CD4-positive, alpha-beta T cell treated with Interleukin-17A for 4 hours (primary cell): ENCODE measurements around the gene ZNF410.
"Not testable (repeated sequence)": the region's sequence is repeated elsewhere in the genome, so short reads cannot be mapped to it uniquely, and the experiment has no call there.

Experiments used
- DNase-seq: peaks from one replicate; pipeline ENCODE4 v3.0.0-alpha.2; 2020; ENCODE audit warnings: mixed read lengths

The ZNF410 gene

GRCh38 chr14:73886449-73887317 is at the start of gene ZNF410:
TSS of gene ZNF410 (plus strand) at chr14:73886859. CDS start at chr14:73892176, 5,317 bp downstream.
- DNase-seq: peak; percentile 86

GRCh38 chr14:73838293-73839034 is 48.2 kb upstream of the ZNF410 start:
- DNase-seq: not testable (repeated sequence)

DNA sequence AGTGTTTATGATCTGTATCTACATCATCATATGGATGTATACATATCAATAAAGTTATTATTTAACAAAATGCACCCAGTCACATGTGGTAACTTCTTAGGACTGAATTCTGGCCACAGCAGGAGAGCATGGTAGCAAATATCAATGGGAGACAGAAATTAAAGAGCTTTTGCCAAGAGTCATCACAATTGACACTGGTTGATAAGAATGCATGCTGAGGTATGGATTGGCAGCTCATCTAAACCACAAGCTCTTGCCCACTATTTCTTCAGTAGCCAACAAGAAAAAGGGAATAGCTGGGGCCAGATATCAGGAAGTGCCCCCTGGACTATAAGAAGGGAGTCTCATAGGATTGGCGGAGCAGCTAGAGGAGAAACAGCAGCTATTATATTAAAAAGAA is 44.5 kb upstream of the ZNF410 start:
- DNase-seq: no peak

DNA sequence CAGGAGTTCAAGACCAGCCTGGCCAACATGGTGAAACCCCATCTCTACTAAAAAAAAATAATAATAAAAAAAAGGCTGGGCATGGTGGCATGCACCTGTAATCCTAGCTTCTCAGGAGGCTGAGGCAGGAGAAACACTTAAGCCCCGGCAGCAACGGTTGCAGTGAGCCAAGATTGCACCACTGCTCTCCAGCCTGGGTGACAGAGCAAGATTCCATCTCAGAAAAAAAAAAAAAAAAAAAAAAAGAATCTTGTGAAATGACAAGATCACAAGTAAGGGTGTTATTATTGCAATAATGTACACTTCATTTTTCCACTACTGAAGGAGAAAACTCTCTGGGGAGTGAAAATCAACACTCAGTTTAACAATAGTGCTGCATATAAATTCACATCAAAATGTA is 43.8 kb upstream of the ZNF410 start:
- DNase-seq: no peak

- no peak for DNase-seq
These were observed 43.4 kb upstream of the ZNF410 start for GRCh38 chr14:73843296-73843695.

GRCh38 chr14:73846947-73847346 is 39.7 kb upstream of the ZNF410 start:
- no peak for DNase-seq

DNA sequence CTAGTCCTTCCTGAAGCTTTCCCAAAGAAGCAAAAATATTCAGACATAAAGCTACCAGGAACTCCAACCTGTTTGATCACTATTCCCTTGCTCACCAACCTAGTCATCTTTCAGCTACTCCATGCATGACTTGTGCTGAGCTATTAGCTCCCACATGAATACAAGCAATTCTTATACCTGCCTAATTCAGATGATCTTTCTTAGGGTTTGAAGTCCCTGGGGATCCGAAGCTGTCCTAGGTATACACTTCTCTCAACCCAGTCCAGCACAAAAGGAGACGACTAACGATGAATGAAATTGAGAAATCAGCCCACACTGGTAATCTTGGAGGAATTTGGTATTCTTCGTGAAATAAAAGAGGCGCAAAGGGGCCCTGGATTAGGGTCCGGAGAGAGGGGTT is 35.7 kb upstream of the ZNF410 start:
- no peak for DNase-seq

DNA sequence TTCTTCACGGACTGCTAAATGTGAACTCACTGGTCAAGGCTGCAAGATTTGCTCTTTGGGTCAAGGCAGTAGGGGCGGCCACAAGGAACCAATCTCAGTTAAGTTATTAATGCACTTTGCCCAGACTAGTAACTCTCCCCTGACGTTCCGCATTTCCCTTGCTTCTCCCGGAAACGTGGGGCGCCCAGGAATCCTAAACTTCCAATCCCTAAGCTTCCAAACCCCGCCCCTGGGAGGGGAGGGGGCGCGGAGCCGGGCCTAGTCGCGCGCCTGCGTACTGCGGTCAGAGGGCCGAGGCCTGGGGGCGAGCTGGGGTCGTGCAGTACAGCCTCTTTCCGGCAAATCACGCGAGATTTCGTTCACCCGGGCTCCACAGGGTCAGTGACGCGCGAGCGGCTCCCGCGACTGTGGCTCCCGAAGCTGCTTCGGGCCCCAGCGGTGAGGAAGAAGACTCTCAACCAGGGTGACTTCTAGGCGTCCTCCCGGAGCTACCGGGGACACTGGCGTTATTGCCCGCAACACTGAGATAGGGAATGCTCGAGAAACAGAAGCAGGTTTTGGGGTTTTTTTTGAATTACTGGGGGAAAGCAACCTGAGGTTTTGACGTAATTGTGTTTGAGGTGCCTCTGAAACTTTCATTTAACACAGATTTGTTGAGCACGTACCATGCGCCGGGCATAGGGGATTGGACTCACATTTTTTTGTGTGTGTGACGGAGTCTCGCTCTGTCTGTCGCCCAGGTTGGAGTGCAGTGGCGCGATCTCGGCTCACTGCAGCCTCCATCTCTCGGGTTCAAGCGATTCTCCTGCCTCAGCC is 34.9 kb upstream of the ZNF410 start, which contains the start of gene PTGR2:
PTGR2 (plus strand) TSS at position 265 of the 816 bp plus-strand sequence. CDS start 7,032 bp downstream, outside the sequence.
- DNase-seq: peak; percentile 92

DNA sequence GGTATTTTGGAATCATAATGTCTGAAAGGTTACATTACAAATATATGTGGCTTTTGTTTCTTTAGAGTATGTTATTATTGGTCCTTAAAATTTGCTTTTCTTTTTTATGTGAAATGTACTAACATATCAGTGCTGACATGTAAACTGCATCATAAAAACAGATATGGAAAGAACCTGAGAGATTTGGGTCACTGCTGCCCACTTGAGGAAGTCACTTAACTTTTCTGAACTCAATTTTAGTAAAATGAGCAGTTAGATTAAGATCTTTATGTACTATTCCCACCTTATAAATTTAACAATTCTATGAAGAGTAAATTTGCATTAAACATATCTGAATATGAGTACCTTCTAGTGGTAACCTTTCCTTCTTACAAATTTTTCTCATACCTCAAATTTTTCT is 27.5 kb upstream of the ZNF410 start:
- DNase-seq: no peak

DNA sequence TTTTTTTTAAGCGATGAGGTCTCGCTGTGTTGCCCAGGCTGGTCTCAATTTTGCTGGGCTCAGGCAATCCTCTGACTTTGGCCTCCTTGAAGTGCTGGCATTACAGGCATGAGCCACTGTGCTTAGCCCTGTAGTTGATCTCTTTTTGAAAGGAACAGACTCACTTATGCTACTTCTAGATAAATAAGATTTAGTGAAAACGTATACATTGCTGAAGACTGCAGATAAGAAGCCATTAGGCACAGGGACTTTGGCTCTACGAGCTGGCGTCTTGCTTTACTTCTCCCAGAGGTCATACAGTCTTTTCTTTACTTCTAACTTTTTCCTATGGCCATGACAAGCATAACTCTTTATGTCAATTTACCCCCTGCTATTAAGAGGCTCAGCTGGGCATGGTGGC is 25.6 kb upstream of the ZNF410 start:
- DNase-seq: no peak

- no peak for DNase-seq
These were observed 24.2 kb upstream of the ZNF410 start for GRCh38 chr14:73862480-73862879.

DNA sequence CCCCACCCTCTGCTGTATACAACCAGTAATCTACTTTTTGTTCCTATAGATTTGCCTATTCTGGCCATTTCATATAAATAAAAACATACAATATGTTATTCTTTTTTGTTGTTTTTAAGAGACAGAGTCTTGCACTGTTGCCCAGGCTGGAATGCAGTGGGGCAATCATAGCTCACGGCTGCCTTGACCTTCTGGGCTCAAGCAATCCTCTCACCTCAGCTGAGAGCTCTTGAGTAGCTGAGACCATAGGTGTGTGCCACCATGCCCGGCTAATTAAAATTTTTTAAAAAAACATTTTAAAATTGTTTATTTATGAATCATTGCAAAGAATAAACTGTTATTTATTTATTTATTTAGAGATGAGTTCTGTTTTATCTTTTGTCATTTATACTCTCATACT is 23.4 kb upstream of the ZNF410 start:
- no peak for DNase-seq

GRCh38 chr14:73865534-73866113 is 21.0 kb upstream of the ZNF410 start:
- DNase-seq: no peak

DNA sequence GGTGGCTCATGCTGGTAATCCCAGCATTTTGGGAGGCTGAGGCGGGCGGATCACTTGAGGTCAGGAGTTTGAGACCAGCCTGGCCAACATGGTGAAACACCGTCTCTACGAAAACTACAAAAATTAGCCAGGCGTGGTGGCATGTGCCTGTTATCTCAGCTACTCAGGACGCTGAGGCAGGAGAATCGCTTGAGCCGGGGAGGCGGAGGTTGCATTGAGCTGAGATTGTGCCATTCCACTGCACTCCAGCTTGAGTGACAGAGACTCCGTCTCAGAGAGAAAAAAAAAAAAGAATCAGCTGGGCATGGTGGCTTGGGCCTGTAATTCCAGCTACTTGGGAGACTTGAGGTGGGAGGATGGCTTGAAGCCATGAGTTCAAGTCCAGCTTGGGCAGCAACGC is 16.9 kb upstream of the ZNF410 start:
- not testable (repeated sequence) for DNase-seq

DNA sequence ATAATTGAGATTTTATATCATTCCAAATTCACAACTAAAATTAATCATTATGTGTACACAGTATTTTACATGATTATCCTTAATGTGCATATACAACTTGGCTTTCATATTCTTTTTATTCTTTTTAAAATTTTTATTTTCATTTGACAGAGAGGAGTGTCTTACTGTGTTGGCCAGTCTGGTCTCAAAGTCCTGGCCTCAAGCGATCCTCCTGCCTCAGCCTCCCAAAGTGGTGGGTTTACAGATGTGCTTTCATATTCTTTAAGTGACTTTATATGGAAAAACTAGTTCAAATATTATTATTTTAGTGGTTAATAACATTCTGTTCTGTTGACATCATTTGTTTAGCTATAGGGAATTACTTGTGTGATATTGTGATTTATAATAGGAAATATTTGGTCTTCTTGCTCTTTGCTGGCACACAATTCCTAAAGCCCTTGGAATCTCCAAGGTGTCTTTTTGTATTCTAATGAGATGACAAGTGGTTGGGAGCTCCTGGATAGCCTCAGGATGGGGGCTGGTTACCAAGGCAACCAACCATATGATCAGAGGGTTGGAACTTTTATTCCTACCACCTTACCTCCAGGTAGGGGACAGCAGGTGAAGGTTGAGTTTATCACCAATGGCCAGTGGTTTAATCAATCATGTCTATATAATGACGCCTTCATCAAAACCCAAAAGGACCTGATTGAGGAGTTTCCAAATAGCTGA is 16.0 kb upstream of the ZNF410 start:
- DNase-seq: no peak

GRCh38 chr14:73873660-73874059 is 13.0 kb upstream of the ZNF410 start:
- no peak for DNase-seq

GRCh38 chr14:73877790-73878189 is 8.9 kb upstream of the ZNF410 start:
- DNase-seq: no peak

- no peak for DNase-seq
These were observed 8.2 kb upstream of the ZNF410 start for GRCh38 chr14:73878436-73878835.

DNA sequence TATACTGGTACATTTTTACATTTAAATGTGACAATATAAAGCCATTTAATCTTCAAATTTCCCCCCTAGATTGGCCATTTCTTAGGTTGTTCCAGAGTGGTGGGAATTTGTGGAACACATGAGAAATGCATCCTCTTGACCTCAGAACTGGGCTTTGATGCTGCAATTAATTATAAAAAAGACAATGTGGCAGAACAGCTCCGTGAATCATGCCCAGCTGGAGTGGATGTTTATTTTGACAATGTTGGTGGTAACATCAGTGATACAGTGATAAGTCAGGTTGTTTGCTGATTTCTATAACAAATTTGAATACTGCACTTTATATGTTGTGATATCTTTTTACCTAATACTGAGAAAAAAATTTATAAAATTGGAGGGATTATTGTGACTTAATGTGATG is 7.6 kb upstream of the ZNF410 start:
- no peak for DNase-seq

- no peak for DNase-seq
These were observed 2.0 kb upstream of the ZNF410 start for GRCh38 chr14:73884438-73885190.

DNA sequence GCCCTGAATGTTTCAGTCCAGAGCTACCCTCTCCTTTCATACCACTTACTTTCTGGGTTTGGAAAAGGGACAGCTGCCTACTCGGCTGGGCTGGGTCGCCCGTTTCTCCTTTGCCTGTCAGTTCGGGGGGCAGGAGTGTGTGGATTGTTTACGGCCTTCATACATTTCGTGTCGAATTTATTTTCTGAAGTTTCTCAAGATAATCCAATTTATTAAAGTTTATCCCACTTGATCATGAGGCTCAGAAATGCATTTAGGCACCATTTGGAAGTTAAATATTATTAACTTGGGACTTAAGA is 608 bp downstream of the ZNF410 start:
- no peak for DNase-seq
